Activated naive CD4-positive, alpha-beta T cell treated with anti-CD3 and anti-CD28 coated beads for 36 hours (primary cell): ENCODE measurements around the gene ATP5F1E. TPM values are rescaled to one million over a fixed set of nuclear protein-coding genes. Genes with fewer than 3 reads are reported as not detected.

Source experiments
- CTCF ChIA-PET: fragments of 350-600 bp; sonication (Branson Sonifier 250); formaldehyde crosslinking; loops from one replicate; lab custom pipeline; 2021; ENCODE audit warnings: antibody characterized with exemption; lab: Charles Lee
- DNase-seq: peaks from one replicate; pipeline ENCODE4 v3.0.0-alpha.2; 2020
- H3K27ac Mint-ChIP-seq: one replicate; pipeline ENCODE4 v1.8.0; 2021; ENCODE audit warnings: mild to moderate bottlenecking, mixed read lengths
- H3K27me3 Mint-ChIP-seq: one replicate; pipeline ENCODE4 v1.8.0; 2021; ENCODE audit warnings: low read depth, mixed read lengths
- H3K36me3 Mint-ChIP-seq: one replicate; pipeline ENCODE4 v1.8.0; 2021; ENCODE audit warnings: low read depth, mixed read lengths
- H3K4me1 Mint-ChIP-seq: one replicate; pipeline ENCODE4 v1.8.0; 2021; ENCODE audit warnings: low read depth, mixed read lengths
- H3K4me3 Mint-ChIP-seq: one replicate; pipeline ENCODE4 v1.8.0; 2021; ENCODE audit warnings: mild to moderate bottlenecking, moderate library complexity, mixed read lengths
- H3K9me3 Mint-ChIP-seq: one replicate; pipeline ENCODE4 v1.8.0; 2021; ENCODE audit warnings: mixed read lengths
- intact Hi-C: fragments of 100-400 bp; cut with micrococcal nuclease; formaldehyde crosslinking; loops from one replicate; pipeline ENCODE4 v1.15.1; 2023
- total RNA-seq, 2 experiments: library from RNA; stranded (reverse); gene quantifications; one replicate each; pipeline ENCODE4 v1.2.3, GENCODE V29; 2021

The ATP5F1E gene
- total RNA-seq, 2 experiments from 2014 or later = 74.5 to 86.3 TPM

GRCh38 chr20:58981628-58982364 is 50.3 kb downstream of the ATP5F1E start:
- Mint-ChIP-seq H3K36me3 (peaks cover 13% of the 10 kb centered on the region), H3K9me3 (peaks cover under 1% of the 10 kb centered on the region), H3K4me1 (peaks cover 40% of the 10 kb centered on the region), H3K27ac (peak overlapping the region; percentile 85), H3K27me3 (no peaks in the 10 kb centered on the region), H3K4me3 (peak overlapping the region; percentile 91)
- CTCF ChIA-PET = interaction anchor here (1.1 to 1.4 kb wide), 2 partner anchors 28 to 115 kb away, joined by 3 to 6 read pairs; no protein-coding TSS in a partner anchor
- DNase-seq = no peak
- intact Hi-C loops = loop anchor here (1.0 to 5.0 kb wide), 7 partner anchors 23 to 329 kb away; partner anchors contain the start of genes ATP5F1E, PRELID3B and STX16

GRCh38 chr20:58980711-58981627 is 51.2 kb downstream of the ATP5F1E start, which contains the start of gene NELFCD:
TSS of gene NELFCD (plus strand) at chr20:58981256. CDS start at chr20:58981310, 54 bp downstream.
- Mint-ChIP-seq H3K4me1 (peaks cover 34% of the 10 kb centered on the region), H3K4me3 (peak within 1 kb of the TSS; percentile 91), H3K27ac (peak within 1 kb of the TSS; percentile 79), H3K36me3 (peaks cover 9% of the 10 kb centered on the region), H3K9me3 (peaks cover 6% of the 10 kb centered on the region), H3K27me3 (no peaks in the 10 kb centered on the region)
- CTCF ChIA-PET = interaction anchor here (0.6 to 1.1 kb wide), 3 partner anchors 21 to 88 kb away, joined by 4 to 6 read pairs (median 4); no protein-coding TSS in a partner anchor
- DNase-seq = peak; percentile 87
- intact Hi-C loops = loop anchor here (1.0 to 5.0 kb wide), 7 partner anchors 24 to 329 kb away; partner anchors contain the start of genes ATP5F1E, PRELID3B and STX16

- CTCF ChIA-PET = interaction anchor here (0.7 kb wide), 1 partner anchor 918 kb away, joined by 3 read pairs; no protein-coding TSS in a partner anchor
- H3K27me3 Mint-ChIP-seq = no peaks in the 10 kb centered on the region
- no peak overlapping the region for H3K4me3 Mint-ChIP-seq
Observed at GRCh38 chr20:58978351-58979190, 53.6 kb downstream of the ATP5F1E start.

GRCh38 chr20:58976061-58976730 is 55.9 kb downstream of the ATP5F1E start:
- no peak overlapping the region for H3K27ac Mint-ChIP-seq
- intact Hi-C loops = no loop called here
- no peak for DNase-seq
- peaks cover 1% of the 10 kb centered on the region for H3K36me3 Mint-ChIP-seq
- H3K27me3 Mint-ChIP-seq = no peaks in the 10 kb centered on the region
- no peak overlapping the region for H3K4me3 Mint-ChIP-seq
- CTCF ChIA-PET = no interaction called here
- no peaks in the 10 kb centered on the region for H3K4me1 Mint-ChIP-seq
- peaks cover 11% of the 10 kb centered on the region for H3K9me3 Mint-ChIP-seq

More at GRCh38 chr20:58978351-58979190, 53.6 kb downstream of the ATP5F1E start:
- intact Hi-C loops = no loop called here
- Mint-ChIP-seq H3K9me3 (peaks cover 11% of the 10 kb centered on the region), H3K27ac (no peak overlapping the region), H3K36me3 (peaks cover 8% of the 10 kb centered on the region), H3K4me1 (peaks cover 15% of the 10 kb centered on the region)
- DNase-seq = no peak

Other genes starting within 250 kb of the ATP5F1E start
- gene GNAS-AS1, start 181.4 kb downstream of the ATP5F1E start, total RNA-seq = 1 to 10 TPM; 1.6 to 1.9 TPM
- 100 to 1,000 TPM; 770 to 802 TPM for gene GNAS, start 179.6 kb downstream of the ATP5F1E start, total RNA-seq
- 100 to 1,000 TPM; 102 to 103 TPM for gene NELFCD, start 51.1 kb downstream of the ATP5F1E start, total RNA-seq
- 10 to 100 TPM; 17.3 to 17.9 TPM for gene CTSZ, start 25.1 kb downstream of the ATP5F1E start, total RNA-seq
- gene TUBB1, start 12.9 kb downstream of the ATP5F1E start, total RNA-seq = not detected
- gene PRELID3B, start 10.5 kb upstream of the ATP5F1E start, total RNA-seq = 100 to 1,000 TPM; 170 to 180 TPM
- gene ZNF831, start 131.5 kb upstream of the ATP5F1E start, total RNA-seq = 1 to 10 TPM; 5.1 to 6.0 TPM